Neural cell (in vitro differentiated cells): ENCODE results near the gene MSH3. TPM values are rescaled to one million over a fixed set of nuclear protein-coding genes. Genes with fewer than 3 reads are reported as not detected.

Source experiments
- H2AFZ ChIP-seq: fragments of 200-600, 300-800 bp; sonication (generic), shearing (Covaris generic); 2 replicates; pipeline ENCODE4 v1.6.0; 2014; ENCODE audit warnings: low read depth, mild to moderate bottlenecking, antibody characterized with exemption, low read length, moderate library complexity
- H3F3A ChIP-seq: fragments of 200-600 bp; shearing (Covaris generic); 2 replicates; pipeline ENCODE4 v1.6.1; 2016; ENCODE audit warnings: mild to moderate bottlenecking, moderate library complexity, mixed read lengths, antibody characterized with exemption, low read length; ENCODE audit not compliant: insufficient read depth, poor library complexity, severe bottlenecking
- H3K27ac ChIP-seq: fragments of 200-600, 300-800 bp; sonication (generic), shearing (Covaris generic); 2 replicates; pipeline ENCODE4 v1.5.1; 2014; ENCODE audit warnings: mild to moderate bottlenecking, low read length, moderate library complexity
- H3K27me3 ChIP-seq: fragments of 300-800, 200-600 bp; sonication (generic), shearing (Covaris generic); 2 replicates; pipeline ENCODE4 v1.6.0; 2014; ENCODE audit warnings: mild to moderate bottlenecking, low read depth, low read length, moderate library complexity; ENCODE audit not compliant: insufficient read depth
- H3K36me3 ChIP-seq: fragments of 300-800, 200-600 bp; sonication (generic), shearing (Covaris generic); 2 replicates; pipeline ENCODE4 v1.5.1; 2014; ENCODE audit warnings: mild to moderate bottlenecking, antibody characterized with exemption, low read length, moderate library complexity; ENCODE audit not compliant: insufficient read depth
- H3K4me2 ChIP-seq: fragments of 300-800, 200-600 bp; sonication (generic), shearing (Covaris generic); 2 replicates; pipeline ENCODE4 v1.6.0; 2014; ENCODE audit warnings: mild to moderate bottlenecking, low read length
- H3K4me3 ChIP-seq: fragments of 300-800, 200-600 bp; sonication (generic), shearing (Covaris generic); 2 replicates; pipeline ENCODE4 v1.5.1; 2014; ENCODE audit warnings: mild to moderate bottlenecking, low read length, moderate library complexity
- H3K79me2 ChIP-seq: fragments of 200-600 bp; shearing (Covaris generic); replicated peaks from 2 replicates; pipeline ENCODE4 v1.6.0; 2014; ENCODE audit warnings: mild to moderate bottlenecking, low read length, moderate library complexity; ENCODE audit not compliant: insufficient read depth
- H3K9ac ChIP-seq: fragments of 300-800, 200-600 bp; sonication (generic), shearing (Covaris generic); 2 replicates; pipeline ENCODE4 v1.6.1; 2016; ENCODE audit warnings: mild to moderate bottlenecking, low read length, mixed read lengths
- H3K9me2 ChIP-seq: fragments of 200-600 bp; shearing (Covaris generic); 2 replicates; pipeline ENCODE4 v1.6.1; 2016; ENCODE audit warnings: mild to moderate bottlenecking, low read length, mixed read lengths; ENCODE audit not compliant: insufficient read depth
- H3K9me3 ChIP-seq: fragments of 200-600, 300-800 bp; sonication (generic), shearing (Covaris generic); 2 replicates; pipeline ENCODE4 v1.6.1; 2016; ENCODE audit warnings: mild to moderate bottlenecking, mixed run types, low read length, moderate library complexity, mixed read lengths
- H4K20me1 ChIP-seq: fragments of 200-600 bp; shearing (Covaris generic); 2 replicates; pipeline ENCODE4 v1.6.1; 2016; ENCODE audit warnings: mild to moderate bottlenecking, mixed run types; ENCODE audit not compliant: insufficient read depth
- EP300 ChIP-seq: fragments of 450-650 bp; conservative IDR thresholded peaks from 2 replicates; pipeline ENCODE4 v1.6.1; 2014; ENCODE audit warnings: antibody characterized with exemption, mild to moderate bottlenecking, moderate library complexity; ENCODE audit not compliant: poor library complexity, severe bottlenecking
- EZH2 ChIP-seq: fragments of 200-600, 300-800 bp; shearing (Covaris generic), sonication (generic); IDR thresholded peaks from 2 replicates; pipeline ENCODE4 v1.6.1; 2014; ENCODE audit warnings: antibody characterized with exemption, low read length, borderline replicate concordance, mild to moderate bottlenecking; ENCODE audit not compliant: insufficient read depth, poor library complexity, severe bottlenecking
- MXI1 ChIP-seq: fragments of 450-650 bp; conservative IDR thresholded peaks from 2 replicates; pipeline ENCODE4 v1.6.1; 2014; ENCODE audit warnings: antibody characterized with exemption, mild to moderate bottlenecking; ENCODE audit not compliant: poor library complexity, severe bottlenecking
- POLR2AphosphoS5 ChIP-seq: IDR thresholded peaks from 2 replicates; pipeline ENCODE4 v1.6.1; 2012
- RAD21 ChIP-seq: fragments of 450-650 bp; conservative IDR thresholded peaks from 2 replicates; pipeline ENCODE4 v1.6.1; 2014; ENCODE audit warnings: antibody characterized with exemption, mild to moderate bottlenecking, moderate library complexity
- SMC3 ChIP-seq: fragments of 450-650 bp; conservative IDR thresholded peaks from 2 replicates; pipeline ENCODE4 v1.6.1; 2014; ENCODE audit warnings: antibody characterized with exemption, mild to moderate bottlenecking, moderate library complexity; ENCODE audit not compliant: poor library complexity
- TAF1 ChIP-seq: IDR thresholded peaks from 2 replicates; pipeline ENCODE4 v1.6.1; 2012; ENCODE audit warnings: low read depth
- polyA plus RNA-seq: library from polyadenylated mRNA; depleted of rRNA; stranded (reverse); fragments of >200 nt; gene quantifications from 2 replicates; pipeline ENCODE4 v1.2.3, GENCODE V29; 2014
- TF ChIP-seq, protein P1 (sequence below): IDR thresholded peaks from 2 replicates; pipeline ENCODE4 v1.6.1; 2012; ENCODE audit warnings: borderline replicate concordance
- TF ChIP-seq, protein P2 (sequence below): fragments of 450-650 bp; IDR thresholded peaks from 2 replicates; pipeline ENCODE4 v1.5.1; 2014; ENCODE audit warnings: antibody characterized with exemption, mild to moderate bottlenecking, moderate library complexity; ENCODE audit not compliant: poor library complexity, severe bottlenecking

Gene MSH3
- polyA plus RNA-seq, 1 donor from 2014 or later: 9.8 TPM

DNA sequence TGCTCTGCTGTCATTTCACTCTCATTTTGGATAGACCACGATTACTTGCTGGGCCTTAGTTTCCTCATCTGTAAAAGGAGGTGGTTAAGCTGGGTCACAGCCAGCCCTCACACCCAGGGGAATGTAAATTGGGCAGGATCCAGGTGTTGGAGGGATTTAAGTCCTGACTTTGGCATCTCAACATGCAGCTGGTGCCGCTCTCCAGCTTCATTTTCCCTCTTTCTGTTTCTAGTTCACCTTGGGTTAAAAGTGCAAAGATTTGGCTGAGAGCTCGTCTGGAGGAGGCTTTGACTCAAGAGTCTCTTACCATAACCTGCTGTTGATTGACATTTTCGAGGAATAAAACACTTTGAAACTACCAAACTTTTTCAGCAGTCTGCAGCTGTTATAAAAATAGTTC is 144.6 kb downstream of the MSH3 start:
- no peak overlapping the region for H3K27ac ChIP-seq
- H3K9me2 ChIP-seq: no peaks in the 10 kb centered on the region
- no peak overlapping the region for H3K4me3 ChIP-seq
- H3K4me2 ChIP-seq: no peak overlapping the region
- H3K79me2 ChIP-seq: no peaks in the 10 kb centered on the region
- no peaks in the 10 kb centered on the region for H3F3A ChIP-seq
- no peaks in the 10 kb centered on the region for H3K27me3 ChIP-seq
- no peaks in the 10 kb centered on the region for H3K36me3 ChIP-seq
- H3K9ac ChIP-seq: no peak overlapping the region
- no peaks in the 10 kb centered on the region for H3K9me3 ChIP-seq
- no peaks in the 10 kb centered on the region for H4K20me1 ChIP-seq
- no peak overlapping the region for H2AFZ ChIP-seq
- TF ChIP-seq POLR2AphosphoS5 (no peak), EP300 (no peak), SMC3 (no peak), EZH2 (no peak), MXI1 (no peak), TAF1 (no peak), RAD21 (no peak)
- TF ChIP-seq, protein P1, sequence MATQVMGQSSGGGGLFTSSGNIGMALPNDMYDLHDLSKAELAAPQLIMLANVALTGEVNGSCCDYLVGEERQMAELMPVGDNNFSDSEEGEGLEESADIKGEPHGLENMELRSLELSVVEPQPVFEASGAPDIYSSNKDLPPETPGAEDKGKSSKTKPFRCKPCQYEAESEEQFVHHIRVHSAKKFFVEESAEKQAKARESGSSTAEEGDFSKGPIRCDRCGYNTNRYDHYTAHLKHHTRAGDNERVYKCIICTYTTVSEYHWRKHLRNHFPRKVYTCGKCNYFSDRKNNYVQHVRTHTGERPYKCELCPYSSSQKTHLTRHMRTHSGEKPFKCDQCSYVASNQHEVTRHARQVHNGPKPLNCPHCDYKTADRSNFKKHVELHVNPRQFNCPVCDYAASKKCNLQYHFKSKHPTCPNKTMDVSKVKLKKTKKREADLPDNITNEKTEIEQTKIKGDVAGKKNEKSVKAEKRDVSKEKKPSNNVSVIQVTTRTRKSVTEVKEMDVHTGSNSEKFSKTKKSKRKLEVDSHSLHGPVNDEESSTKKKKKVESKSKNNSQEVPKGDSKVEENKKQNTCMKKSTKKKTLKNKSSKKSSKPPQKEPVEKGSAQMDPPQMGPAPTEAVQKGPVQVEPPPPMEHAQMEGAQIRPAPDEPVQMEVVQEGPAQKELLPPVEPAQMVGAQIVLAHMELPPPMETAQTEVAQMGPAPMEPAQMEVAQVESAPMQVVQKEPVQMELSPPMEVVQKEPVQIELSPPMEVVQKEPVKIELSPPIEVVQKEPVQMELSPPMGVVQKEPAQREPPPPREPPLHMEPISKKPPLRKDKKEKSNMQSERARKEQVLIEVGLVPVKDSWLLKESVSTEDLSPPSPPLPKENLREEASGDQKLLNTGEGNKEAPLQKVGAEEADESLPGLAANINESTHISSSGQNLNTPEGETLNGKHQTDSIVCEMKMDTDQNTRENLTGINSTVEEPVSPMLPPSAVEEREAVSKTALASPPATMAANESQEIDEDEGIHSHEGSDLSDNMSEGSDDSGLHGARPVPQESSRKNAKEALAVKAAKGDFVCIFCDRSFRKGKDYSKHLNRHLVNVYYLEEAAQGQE: no peak
- TF ChIP-seq, protein P2, sequence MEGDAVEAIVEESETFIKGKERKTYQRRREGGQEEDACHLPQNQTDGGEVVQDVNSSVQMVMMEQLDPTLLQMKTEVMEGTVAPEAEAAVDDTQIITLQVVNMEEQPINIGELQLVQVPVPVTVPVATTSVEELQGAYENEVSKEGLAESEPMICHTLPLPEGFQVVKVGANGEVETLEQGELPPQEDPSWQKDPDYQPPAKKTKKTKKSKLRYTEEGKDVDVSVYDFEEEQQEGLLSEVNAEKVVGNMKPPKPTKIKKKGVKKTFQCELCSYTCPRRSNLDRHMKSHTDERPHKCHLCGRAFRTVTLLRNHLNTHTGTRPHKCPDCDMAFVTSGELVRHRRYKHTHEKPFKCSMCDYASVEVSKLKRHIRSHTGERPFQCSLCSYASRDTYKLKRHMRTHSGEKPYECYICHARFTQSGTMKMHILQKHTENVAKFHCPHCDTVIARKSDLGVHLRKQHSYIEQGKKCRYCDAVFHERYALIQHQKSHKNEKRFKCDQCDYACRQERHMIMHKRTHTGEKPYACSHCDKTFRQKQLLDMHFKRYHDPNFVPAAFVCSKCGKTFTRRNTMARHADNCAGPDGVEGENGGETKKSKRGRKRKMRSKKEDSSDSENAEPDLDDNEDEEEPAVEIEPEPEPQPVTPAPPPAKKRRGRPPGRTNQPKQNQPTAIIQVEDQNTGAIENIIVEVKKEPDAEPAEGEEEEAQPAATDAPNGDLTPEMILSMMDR: no peak

DNA sequence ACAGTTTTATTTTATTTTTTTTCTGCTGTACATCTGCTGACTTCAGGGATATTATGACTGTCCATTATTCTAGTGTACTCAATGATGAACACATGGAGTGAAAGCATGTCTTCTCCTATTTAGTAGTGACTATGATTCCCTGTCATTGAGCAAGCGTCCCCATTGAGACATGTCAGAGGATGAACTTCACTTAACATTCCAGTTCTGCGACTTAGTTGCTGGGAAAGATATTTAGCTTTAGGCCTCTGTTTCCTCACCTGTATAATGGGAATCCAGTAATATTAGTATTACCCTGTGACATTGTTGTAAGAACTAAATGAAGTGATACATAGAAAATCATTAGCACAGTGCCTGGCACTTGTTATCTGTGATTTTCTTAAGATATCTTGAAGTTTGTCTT is 145.1 kb downstream of the MSH3 start:
- Histone ChIP-seq H3K27ac (no peak overlapping the region), H3K36me3 (no peaks in the 10 kb centered on the region), H4K20me1 (no peaks in the 10 kb centered on the region), H3K4me2 (no peak overlapping the region), H3F3A (no peaks in the 10 kb centered on the region), H3K9ac (no peak overlapping the region), H3K79me2 (no peaks in the 10 kb centered on the region), H3K9me2 (no peaks in the 10 kb centered on the region), H3K4me3 (no peak overlapping the region), H3K27me3 (no peaks in the 10 kb centered on the region), H3K9me3 (no peaks in the 10 kb centered on the region), H2AFZ (no peak overlapping the region)
- TF ChIP-seq, protein P2: no peak
- TF ChIP-seq EZH2 (no peak), RAD21 (no peak), MXI1 (no peak)
